IMR-90 (cell line): ENCODE data around the gene NFKBIA. TPM values are rescaled to one million over a fixed set of nuclear protein-coding genes. Genes with fewer than 3 reads are reported as not detected.

Experiments used
- ATAC-seq: fragments of 200-7000 bp; cut with Tn5 transposase; 2 replicates; pipeline ENCODE4 v1.9.1; 2020; ENCODE audit warnings: low read depth, mild to moderate bottlenecking, moderate library complexity
- BruUV-seq: library from RNA; stranded (reverse); fragments of 400-500 nt; replicated peaks from 2 replicates; lab custom pipeline; 2021; lab: Mats Ljungman, UMichigan
- CTCF ChIA-PET: fragments of 300-600 bp; formaldehyde crosslinking; extraction: SDS; loops from one replicate; lab custom pipeline; 2021; ENCODE audit warnings: antibody characterized with exemption; lab: Yijun Ruan, JAX
- POLR2A ChIA-PET: fragments of 300-600 bp; sonication (Branson Sonifier 250); formaldehyde crosslinking; loops from one replicate; lab custom pipeline; 2022; ENCODE audit warnings: antibody characterized with exemption; ENCODE audit not compliant: unreplicated experiment; lab: Charles Lee
- DNase-seq: peaks from one replicate; pipeline ENCODE4 v3.0.0; 2013
- H2AFZ ChIP-seq: replicated peaks from 2 replicates; pipeline ENCODE3; 2013; ENCODE audit warnings: low read length, mild to moderate bottlenecking; ENCODE audit not compliant: poor library complexity
- H2AK5ac ChIP-seq: 2 replicates; pipeline ENCODE4 v1.6.1; 2013; ENCODE audit warnings: low read depth, low read length, inconsistent platforms
- H2AK9ac ChIP-seq: replicated peaks from 2 replicates; pipeline ENCODE3; 2013; ENCODE audit warnings: mild to moderate bottlenecking, low read depth, low read length, moderate library complexity; ENCODE audit not compliant: poor library complexity
- H2BK120ac ChIP-seq: 2 replicates; pipeline ENCODE4 v1.6.1; 2013; ENCODE audit warnings: low read depth, low read length, inconsistent platforms
- H2BK15ac ChIP-seq: 3 replicates; pipeline ENCODE4 v1.6.1; 2013; ENCODE audit warnings: low read depth, low read length, inconsistent platforms
- H2BK20ac ChIP-seq: 2 replicates; pipeline ENCODE4 v1.6.1; 2013; ENCODE audit warnings: low read depth, mild to moderate bottlenecking, inconsistent platforms, low read length, moderate library complexity
- H2BK5ac ChIP-seq: 2 replicates; pipeline ENCODE4 v1.6.1; 2013; ENCODE audit warnings: mild to moderate bottlenecking, low read depth, low read length, inconsistent platforms; ENCODE audit not compliant: poor library complexity, severe bottlenecking
- H3K14ac ChIP-seq: replicated peaks from 2 replicates; pipeline ENCODE4 v1.6.1; 2013; ENCODE audit warnings: low read depth, low read length, inconsistent platforms
- H3K18ac ChIP-seq: 2 replicates; pipeline ENCODE4 v1.6.1; 2013; ENCODE audit warnings: low read depth, low read length, control low read depth
- H3K23ac ChIP-seq: 2 replicates; pipeline ENCODE4 v1.6.1; 2013; ENCODE audit warnings: low read depth, low read length, inconsistent platforms
- H3K27ac ChIP-seq: 2 replicates; pipeline ENCODE4 v1.5.1; 2013; ENCODE audit warnings: mild to moderate bottlenecking, control low read depth, low read length; ENCODE audit not compliant: insufficient read depth
- H3K27me3 ChIP-seq: 2 replicates; pipeline ENCODE4 v1.6.1; 2013; ENCODE audit warnings: low read length; ENCODE audit not compliant: control insufficient read depth, insufficient read depth
- H3K36me3 ChIP-seq: 2 replicates; pipeline ENCODE4 v1.6.1; 2013; ENCODE audit warnings: low read length, mixed read lengths; ENCODE audit not compliant: control insufficient read depth, insufficient read depth
- H3K4ac ChIP-seq: 2 replicates; pipeline ENCODE4 v1.6.1; 2013; ENCODE audit warnings: low read depth, low read length, inconsistent platforms
- H3K4me1 ChIP-seq: 2 replicates; pipeline ENCODE4 v1.6.1; 2013; ENCODE audit warnings: low read length, mixed read lengths; ENCODE audit not compliant: control insufficient read depth, insufficient read depth
- H3K4me2 ChIP-seq: 2 replicates; pipeline ENCODE4 v1.6.1; 2013; ENCODE audit warnings: low read depth, mild to moderate bottlenecking, control low read depth, low read length, moderate library complexity
- H3K4me3 ChIP-seq: 2 replicates; pipeline ENCODE4 v1.5.1; 2013; ENCODE audit warnings: low read depth, mild to moderate bottlenecking, control low read depth, low read length, moderate library complexity; ENCODE audit not compliant: insufficient read depth
- H3K56ac ChIP-seq: 2 replicates; pipeline ENCODE4 v1.6.1; 2013; ENCODE audit warnings: low read length, inconsistent platforms; ENCODE audit not compliant: insufficient read depth; ENCODE audit errors: extremely low read depth
- H3K79me1 ChIP-seq, 2 experiments: 2 replicates each; pipeline ENCODE4 v1.6.1; 2013; ENCODE audit warnings: low read length in 2 of 2, inconsistent platforms in 1 of 2, low read depth in 1 of 2
- H3K9ac ChIP-seq: 2 replicates; pipeline ENCODE4 v1.6.1; 2013; ENCODE audit warnings: low read depth, low read length, control low read depth
- H3K9me1 ChIP-seq: 2 replicates; pipeline ENCODE4 v1.6.1; 2013; ENCODE audit warnings: low read length, inconsistent platforms; ENCODE audit not compliant: insufficient read depth
- H3K9me3 ChIP-seq: 2 replicates; pipeline ENCODE4 v1.6.1; 2013; ENCODE audit warnings: low read length; ENCODE audit not compliant: control insufficient read depth, insufficient read depth
- H4K20me1 ChIP-seq: 2 replicates; pipeline ENCODE4 v1.6.1; 2013; ENCODE audit warnings: low read length, inconsistent platforms; ENCODE audit not compliant: insufficient read depth
- H4K5ac ChIP-seq: 2 replicates; pipeline ENCODE4 v1.6.1; 2013; ENCODE audit warnings: mild to moderate bottlenecking, low read depth, low read length, control low read depth
- H4K8ac ChIP-seq, 2 experiments: 2 replicates each; pipeline ENCODE4 v1.6.1; 2013; ENCODE audit warnings: low read depth in 2 of 2, low read length in 2 of 2, control low read depth in 1 of 2, inconsistent platforms in 1 of 2
- H4K91ac ChIP-seq: 2 replicates; pipeline ENCODE4 v1.6.1; 2013; ENCODE audit warnings: low read depth, low read length, inconsistent platforms; ENCODE audit not compliant: insufficient read depth
- CEBPB ChIP-seq: IDR thresholded peaks from 2 replicates; pipeline ENCODE4 v1.6.1; 2012; ENCODE audit warnings: low read depth, low read length, improper control_type of control experiment
- CHD1 ChIP-seq: IDR thresholded peaks from 2 replicates; pipeline ENCODE4 v1.6.1; 2012; ENCODE audit warnings: low read depth, low read length, improper control_type of control experiment
- ELK1 ChIP-seq: fragments of 150-350 bp; IDR thresholded peaks from 2 replicates; pipeline ENCODE4 v1.6.1; 2016; ENCODE audit warnings: low read depth, mild to moderate bottlenecking, low read length, moderate library complexity, borderline replicate concordance
- FOS ChIP-seq: fragments of 150-350 bp; IDR thresholded peaks from 2 replicates; pipeline ENCODE4 v1.6.1; 2016; ENCODE audit warnings: low read depth, low read length
- MAZ ChIP-seq: IDR thresholded peaks from 2 replicates; pipeline ENCODE4 v1.6.1; 2012; ENCODE audit warnings: low read depth, mild to moderate bottlenecking, low read length, improper control_type of control experiment, moderate library complexity, borderline replicate concordance
- MXI1 ChIP-seq: IDR thresholded peaks from 2 replicates; pipeline ENCODE4 v1.6.1; 2012; ENCODE audit warnings: low read depth, mild to moderate bottlenecking, low read length, moderate library complexity, borderline replicate concordance
- NFE2L2 ChIP-seq: fragments of 150-350 bp; IDR thresholded peaks from 2 replicates; pipeline ENCODE4 v1.6.1; 2016; ENCODE audit warnings: low read depth, mild to moderate bottlenecking, low read length
- POLR2A ChIP-seq: IDR thresholded peaks from 2 replicates; pipeline ENCODE4 v1.6.1; 2012; ENCODE audit warnings: mild to moderate bottlenecking, low read depth, low read length
- RAD21 ChIP-seq: IDR thresholded peaks from 2 replicates; pipeline ENCODE4 v1.6.1; 2012; ENCODE audit warnings: low read length, improper control_type of control experiment
- RFX5 ChIP-seq: IDR thresholded peaks from 2 replicates; pipeline ENCODE4 v1.8.0; 2012; ENCODE audit warnings: low read depth, mild to moderate bottlenecking, low read length, moderate library complexity
- WGBS, 2 experiments: methylation state at CpG; one replicate each; pipeline versions ENCODE4 v1.1.5 to v1.1.7; 2013; ENCODE audit warnings: missing lambda C conversion rate in 2 of 2; ENCODE audit not compliant: insufficient read length in 1 of 2; ENCODE audit errors: extremely low coverage in 2 of 2; 5-methylcytosine and 5-hydroxymethylcytosine counted together
- dilution Hi-C: fragments of 300-500 bp; cut with HindIII; formaldehyde crosslinking; loops from one replicate; pipeline ENCODE4 v1.14.3; 2018; ENCODE audit warnings: low sequenced_read_pairs; ENCODE audit not compliant: unreplicated experiment
- in situ Hi-C: fragments of 300-500 bp; cut with MboI; formaldehyde crosslinking; loops from 3 replicates; pipeline ENCODE4 v1.14.3; 2019; ENCODE audit warnings: low sequenced_read_pairs, inconsistent platforms, mixed read lengths
- intact Hi-C: fragments of 100-400 bp; cut with micrococcal nuclease; formaldehyde crosslinking; loops from 2 replicates; pipeline ENCODE4 v1.10.0; 2022
- polyA plus RNA-seq, 3 experiments: library from polyadenylated mRNA; depleted of rRNA; stranded (reverse); fragments of >200 nt; gene quantifications; 2 replicates each; pipeline ENCODE4 v1.2.3, GENCODE V29; 2012; ENCODE audit warnings: low replicate concordance in 1 of 3
- total RNA-seq: library from RNA; depleted of rRNA; stranded (reverse); fragments of >200 nt; gene quantifications from 2 replicates; pipeline ENCODE4 v1.2.3, GENCODE V29; 2012
- TF ChIP-seq, protein P1 (sequence below): fragments of 150-350 bp; IDR thresholded peaks from 2 replicates; pipeline ENCODE4 v1.6.1; 2017; ENCODE audit warnings: mild to moderate bottlenecking, antibody characterized with exemption, low read length, low read depth
- TF ChIP-seq, protein P2 (sequence below): conservative IDR thresholded peaks from 2 replicates; pipeline ENCODE4 v1.5.1; 2012; ENCODE audit warnings: mild to moderate bottlenecking, low read depth, low read length, improper control_type of control experiment

NFKBIA gene
- total and polyA plus RNA-seq, 2 of the 4 experiments (the other 2 are of a cell fraction): 71.1 to 97.1 TPM

- H4K8ac ChIP-seq: peak overlapping the region in 1 of 2 experiments; percentile 78; a peak in 2 of 4 replicates
- TF ChIP-seq ELK1 (no peak), RFX5 (no peak), CEBPB (no peak), NFE2L2 (no peak), CHD1 (no peak), POLR2A (no peak), FOS (no peak), RAD21 (no peak), MAZ (no peak), MXI1 (no peak)
- TF ChIP-seq, protein P1, sequence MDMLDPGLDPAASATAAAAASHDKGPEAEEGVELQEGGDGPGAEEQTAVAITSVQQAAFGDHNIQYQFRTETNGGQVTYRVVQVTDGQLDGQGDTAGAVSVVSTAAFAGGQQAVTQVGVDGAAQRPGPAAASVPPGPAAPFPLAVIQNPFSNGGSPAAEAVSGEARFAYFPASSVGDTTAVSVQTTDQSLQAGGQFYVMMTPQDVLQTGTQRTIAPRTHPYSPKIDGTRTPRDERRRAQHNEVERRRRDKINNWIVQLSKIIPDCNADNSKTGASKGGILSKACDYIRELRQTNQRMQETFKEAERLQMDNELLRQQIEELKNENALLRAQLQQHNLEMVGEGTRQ: no peak
- TF ChIP-seq, protein P2, sequence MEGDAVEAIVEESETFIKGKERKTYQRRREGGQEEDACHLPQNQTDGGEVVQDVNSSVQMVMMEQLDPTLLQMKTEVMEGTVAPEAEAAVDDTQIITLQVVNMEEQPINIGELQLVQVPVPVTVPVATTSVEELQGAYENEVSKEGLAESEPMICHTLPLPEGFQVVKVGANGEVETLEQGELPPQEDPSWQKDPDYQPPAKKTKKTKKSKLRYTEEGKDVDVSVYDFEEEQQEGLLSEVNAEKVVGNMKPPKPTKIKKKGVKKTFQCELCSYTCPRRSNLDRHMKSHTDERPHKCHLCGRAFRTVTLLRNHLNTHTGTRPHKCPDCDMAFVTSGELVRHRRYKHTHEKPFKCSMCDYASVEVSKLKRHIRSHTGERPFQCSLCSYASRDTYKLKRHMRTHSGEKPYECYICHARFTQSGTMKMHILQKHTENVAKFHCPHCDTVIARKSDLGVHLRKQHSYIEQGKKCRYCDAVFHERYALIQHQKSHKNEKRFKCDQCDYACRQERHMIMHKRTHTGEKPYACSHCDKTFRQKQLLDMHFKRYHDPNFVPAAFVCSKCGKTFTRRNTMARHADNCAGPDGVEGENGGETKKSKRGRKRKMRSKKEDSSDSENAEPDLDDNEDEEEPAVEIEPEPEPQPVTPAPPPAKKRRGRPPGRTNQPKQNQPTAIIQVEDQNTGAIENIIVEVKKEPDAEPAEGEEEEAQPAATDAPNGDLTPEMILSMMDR: no peak
- H2AK9ac ChIP-seq: no peak overlapping the region
- no peak for DNase-seq
- H3K18ac ChIP-seq: no peak overlapping the region
- H3K27ac ChIP-seq: no peak overlapping the region
- in situ Hi-C loops: loop anchor here (5.0 to 25.0 kb wide), 2 partner anchors 275 to 750 kb away; no protein-coding TSS in a partner anchor
- H3K79me1 ChIP-seq: peaks cover 0 to 3% of the 10 kb centered on the region in 2 experiments; a peak in 1 of 4 replicates
- H3K4me2 ChIP-seq: no peak overlapping the region
- ChIA-PET POLR2A (no interaction called here), CTCF (interaction anchor here (0.6 to 2.0 kb wide), 5 partner anchors 197 to 312 kb away, joined by 3 to 9 read pairs (median 3); no protein-coding TSS in a partner anchor)
- H4K5ac ChIP-seq: no peak overlapping the region
- 93% methylated on average over 4 of the region's 12 CpGs; no CpG with 5 or more reads in 1 of the 2 experiments for WGBS, 2 experiments
- H3K36me3 ChIP-seq: no peaks in the 10 kb centered on the region
- no peaks in the 10 kb centered on the region for H3K9me3 ChIP-seq
- no peak overlapping the region for H3K56ac ChIP-seq
- H3K23ac ChIP-seq: no peak overlapping the region
- no peak overlapping the region for H3K4ac ChIP-seq
- peak overlapping the region; percentile 68; the same call in 1 of the 2 replicates for H2BK120ac ChIP-seq
- H3K4me1 ChIP-seq: peaks cover 14% of the 10 kb centered on the region
- intact Hi-C loops: loop anchor here (1.0 to 10.0 kb wide), 5 partner anchors 197 to 538 kb away; partner anchors contain the start of genes BAZ1A, FAM177A1 and SRP54
- no peak overlapping the region for H2BK5ac ChIP-seq
- no peaks in the 10 kb centered on the region for H4K20me1 ChIP-seq
- peak overlapping the region; percentile 82 for H2AFZ ChIP-seq
- no peak overlapping the region for H2BK20ac ChIP-seq
- H3K9ac ChIP-seq: no peak overlapping the region
- dilution Hi-C loops: no loop called here
- no TSS peak for BruUV-seq
- H3K14ac ChIP-seq: no peak overlapping the region
- H2AK5ac ChIP-seq: no peak overlapping the region; the same call in 1 of the 2 replicates
- H2BK15ac ChIP-seq: peak overlapping the region; percentile 32; the same call in 1 of the 3 replicates
- no peak overlapping the region for H4K91ac ChIP-seq
- H3K27me3 ChIP-seq: no peaks in the 10 kb centered on the region
- no peak for ATAC-seq
- H3K4me3 ChIP-seq: no peak overlapping the region
- peaks cover 7% of the 10 kb centered on the region; the same call in 1 of the 2 replicates for H3K9me1 ChIP-seq
Observed at GRCh38 chr14:35412272-35413056, 7.9 kb upstream of the NFKBIA start.
